HL-60/S4 (cell line): Measurements from ENCODE around the gene KCNMA1.

Experiments
- in situ Hi-C: fragments of 300-500 bp; cut with MboI; formaldehyde crosslinking; loops from 2 replicates; pipeline ENCODE4 v1.14.3; 2022; ENCODE audit warnings: low sequenced_read_pairs

The KCNMA1 gene

DNA sequence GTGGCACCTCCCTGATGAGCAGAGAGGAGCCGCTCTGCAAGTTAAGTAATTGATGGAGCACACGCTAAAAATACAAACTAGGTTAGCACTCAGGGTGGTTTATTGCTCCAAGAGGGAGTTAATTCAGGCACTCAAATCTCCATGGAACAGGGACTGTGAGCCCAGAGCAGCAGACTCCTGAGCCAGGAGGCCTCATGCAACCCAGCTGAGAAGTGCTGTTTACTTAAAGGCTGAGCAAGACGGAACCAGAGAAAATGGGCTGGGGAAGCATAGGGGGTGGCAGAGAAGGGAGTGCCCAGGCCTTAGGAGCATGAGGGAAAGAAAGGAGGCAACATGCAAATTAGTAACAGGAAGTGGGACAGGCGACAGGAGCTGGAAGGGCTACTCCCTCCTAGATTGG is 174.1 kb downstream of the KCNMA1 start:
- in situ Hi-C loops, result no loop called here

DNA sequence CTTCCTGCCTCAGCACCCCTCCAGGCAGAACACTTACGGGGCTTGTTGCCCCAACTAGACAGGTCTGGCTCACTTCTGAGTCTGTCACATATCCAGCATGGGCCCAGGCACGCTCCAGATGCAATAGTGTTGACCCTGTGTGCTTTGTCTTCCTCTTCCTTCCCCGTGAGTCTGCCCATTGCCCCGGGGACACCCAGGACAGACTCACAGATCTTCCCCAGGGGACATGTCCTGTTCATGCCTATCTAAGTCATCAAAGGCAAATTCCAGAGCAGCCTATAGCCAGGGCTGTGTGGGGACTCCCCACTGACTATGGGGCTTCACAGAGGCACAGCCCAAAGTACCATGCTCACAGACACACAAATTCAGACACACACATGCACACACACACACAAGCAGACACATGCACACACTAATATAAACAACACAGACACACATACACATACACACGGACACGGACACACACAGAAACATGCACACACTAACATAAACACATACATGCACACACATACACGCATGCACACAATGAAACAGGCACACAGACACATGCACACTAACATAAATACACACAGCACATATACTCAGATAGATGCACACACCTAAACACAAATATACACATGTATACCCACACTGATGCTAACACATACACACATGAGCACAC is 175.8 kb downstream of the KCNMA1 start:
- in situ Hi-C loops, result no loop called here

GRCh38 chr10:77459905-77460304 is 177.7 kb downstream of the KCNMA1 start:
- in situ Hi-C loops, result no loop called here

GRCh38 chr10:77458986-77459590 is 178.5 kb downstream of the KCNMA1 start:
- in situ Hi-C loops, result no loop called here

GRCh38 chr10:77457721-77458120 is 179.9 kb downstream of the KCNMA1 start:
- in situ Hi-C loops, result no loop called here

- in situ Hi-C loops, result no loop called here
These were observed 180.3 kb downstream of the KCNMA1 start for GRCh38 chr10:77457266-77457665.

GRCh38 chr10:77456414-77456813 is 181.2 kb downstream of the KCNMA1 start:
- in situ Hi-C loops, result no loop called here

- in situ Hi-C loops, result no loop called here
These were observed 182.0 kb downstream of the KCNMA1 start for GRCh38 chr10:77455561-77455960.

GRCh38 chr10:77452952-77453564 is 184.6 kb downstream of the KCNMA1 start:
- in situ Hi-C loops, result no loop called here

- in situ Hi-C loops, result no loop called here
These were observed 185.7 kb downstream of the KCNMA1 start for GRCh38 chr10:77451886-77452285.

- in situ Hi-C loops, result no loop called here
These were observed 189.4 kb downstream of the KCNMA1 start for GRCh38 chr10:77448226-77448625.

GRCh38 chr10:77446700-77447099 is 190.9 kb downstream of the KCNMA1 start:
- in situ Hi-C loops, result no loop called here

- in situ Hi-C loops, result no loop called here
These were observed 192.1 kb downstream of the KCNMA1 start for GRCh38 chr10:77445547-77445946.

DNA sequence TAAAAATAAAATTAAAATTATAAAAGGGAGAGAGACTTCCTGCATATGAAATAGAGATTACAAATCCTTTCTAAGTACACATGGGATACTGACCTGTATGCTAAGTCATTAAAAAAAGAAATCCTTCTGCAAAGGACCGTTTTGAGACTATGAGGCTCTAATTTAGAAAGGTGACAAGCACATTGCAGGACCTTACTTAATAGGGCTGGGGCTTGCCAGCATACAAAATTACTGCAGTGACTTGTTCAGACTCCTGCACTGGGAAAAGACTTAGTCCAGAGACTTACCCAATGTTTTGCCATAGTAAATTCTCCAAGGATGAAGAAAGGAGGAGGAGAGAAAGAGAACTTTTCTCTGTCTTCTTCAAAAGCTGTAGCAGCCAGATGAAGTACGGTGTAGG is 193.6 kb downstream of the KCNMA1 start:
- in situ Hi-C loops, result no loop called here

- in situ Hi-C loops, result no loop called here
These were observed 194.9 kb downstream of the KCNMA1 start for GRCh38 chr10:77442699-77443189.

- in situ Hi-C loops, result no loop called here
These were observed 196.0 kb downstream of the KCNMA1 start for GRCh38 chr10:77441353-77442166.

GRCh38 chr10:77436257-77436975 is 201.2 kb downstream of the KCNMA1 start:
- in situ Hi-C loops, result no loop called here

DNA sequence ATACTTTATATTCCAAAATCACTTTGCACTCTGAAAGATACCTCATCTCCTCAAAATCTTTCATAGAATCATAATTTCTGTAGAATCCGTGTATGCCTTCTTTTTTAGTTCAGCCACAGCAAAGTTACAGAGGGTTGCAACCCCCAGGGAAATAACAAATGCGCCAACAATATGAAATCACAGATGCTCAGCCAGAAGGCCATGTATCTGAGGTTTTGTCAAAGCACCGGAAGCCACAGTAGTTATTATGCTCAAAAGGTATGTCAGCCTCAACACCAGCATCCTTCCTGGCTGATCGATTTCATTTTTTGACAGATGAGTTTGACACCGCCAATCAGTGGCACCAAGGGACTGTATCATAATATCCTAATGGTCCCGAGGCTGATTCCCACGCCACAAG is 204.1 kb downstream of the KCNMA1 start:
- in situ Hi-C loops, result no loop called here

GRCh38 chr10:77431980-77432797 is 205.4 kb downstream of the KCNMA1 start:
- in situ Hi-C loops, result no loop called here

GRCh38 chr10:77431209-77431611 is 206.4 kb downstream of the KCNMA1 start:
- in situ Hi-C loops, result no loop called here
